ENCODE measurements around the gene SOX8.

DNA sequence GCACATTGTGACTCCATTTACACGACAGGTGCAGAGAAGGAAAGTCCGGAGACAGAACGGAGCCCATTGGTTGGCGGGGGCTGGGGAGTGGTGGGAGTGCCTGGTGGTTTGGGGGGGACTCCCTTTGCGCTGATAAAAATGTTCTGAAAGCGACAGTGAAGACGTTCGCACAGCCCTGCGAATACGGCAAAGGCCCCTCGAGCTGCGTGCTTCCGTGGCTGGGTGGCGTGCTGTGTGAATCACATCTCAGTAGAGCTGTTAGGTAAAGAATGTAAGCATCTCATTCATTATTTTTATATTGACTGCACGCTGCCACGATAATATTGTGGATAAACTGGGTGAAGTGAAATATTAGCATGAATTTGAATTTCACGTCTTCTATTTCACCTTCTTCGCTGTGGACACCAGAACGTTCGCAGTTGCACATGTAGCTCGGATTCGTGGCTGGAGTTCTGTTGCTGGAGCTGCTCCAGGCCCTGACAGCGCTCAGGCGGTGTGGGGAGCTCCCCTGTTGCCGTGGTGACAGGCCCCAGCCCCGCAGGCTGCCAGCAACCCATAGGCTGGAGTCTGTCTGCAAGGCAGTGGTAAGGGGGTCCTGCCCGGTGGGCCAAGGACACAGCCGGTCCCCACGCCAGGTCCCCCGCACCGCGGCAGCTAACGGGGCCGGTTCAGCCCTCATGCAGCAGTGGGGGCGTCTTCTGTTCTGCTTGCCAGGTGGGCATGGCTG is 44.6 kb downstream of the SOX8 start:
- TF ChIP-seq CTCF (IDR thresholded peaks at IDR 0.05) (no peak), EZH2 (IDR thresholded peaks at IDR 0.05) (no peak), EZH2phosphoT487 (IDR thresholded peaks at IDR 0.05) (no peak)

All from neural progenitor cell (in vitro differentiated cells).